Measurements from ENCODE around the gene CPOX.

CPOX gene

GRCh38 chr3:98551754-98552153 lies 41.7 kb downstream of the CPOX start:
- H3K4me1 ChIP-seq = no peaks in the 10 kb centered on the region; the same call in 1 of the 2 replicates
- in situ Hi-C loops (cut with MboI; ENCODE audit: low sequenced_read_pairs) = no loop called here

GRCh38 chr3:98551236-98551635 lies 42.2 kb downstream of the CPOX start:
- Histone ChIP-seq H3K4me1 (no peaks in the 10 kb centered on the region; the same call in 1 of the 2 replicates), H3K36me3 (replicated peaks) (no peaks in the 10 kb centered on the region), H3K27me3 (ENCODE audit: low read depth) (peaks cover 4% of the 10 kb centered on the region; the same call in 1 of the 2 replicates), H3K9me3 (no peaks in the 10 kb centered on the region), H3K4me3 (no peak overlapping the region)
- no peak for DNase-seq (ENCODE audit: low spot score in 2 of 2)
- in situ Hi-C loops (cut with MboI; ENCODE audit: low sequenced_read_pairs) = no loop called here

More at GRCh38 chr3:98551754-98552153, 41.7 kb downstream of the CPOX start:
- Histone ChIP-seq H3K27me3 (ENCODE audit: low read depth) (peaks cover 4% of the 10 kb centered on the region; the same call in 1 of the 2 replicates), H3K4me3 (no peak overlapping the region), H3K9me3 (no peaks in the 10 kb centered on the region), H3K36me3 (replicated peaks) (no peaks in the 10 kb centered on the region)
- no peak for DNase-seq (ENCODE audit: low spot score in 2 of 2)

GRCh38 chr3:98550833-98551232 lies 42.6 kb downstream of the CPOX start:
- no peaks in the 10 kb centered on the region for H3K9me3 ChIP-seq
- in situ Hi-C loops (cut with MboI; ENCODE audit: low sequenced_read_pairs) = no loop called here
- H3K4me3 ChIP-seq = no peak overlapping the region
- no peaks in the 10 kb centered on the region; the same call in 1 of the 2 replicates for H3K4me1 ChIP-seq
- H3K27me3 ChIP-seq (ENCODE audit: low read depth) = peaks cover under 1% of the 10 kb centered on the region; the same call in 1 of the 2 replicates
- H3K36me3 ChIP-seq (replicated peaks) = no peaks in the 10 kb centered on the region
- no peak for DNase-seq (ENCODE audit: low spot score in 2 of 2)

GRCh38 chr3:98548544-98548943 lies 44.9 kb downstream of the CPOX start:
- no peak for DNase-seq (ENCODE audit: low spot score in 2 of 2)
- H3K4me1 ChIP-seq = no peaks in the 10 kb centered on the region
- H3K27me3 ChIP-seq (ENCODE audit: low read depth) = peaks cover 3% of the 10 kb centered on the region; the same call in 1 of the 2 replicates
- in situ Hi-C loops (cut with MboI; ENCODE audit: low sequenced_read_pairs) = no loop called here
- H3K36me3 ChIP-seq (replicated peaks) = no peaks in the 10 kb centered on the region
- no peak overlapping the region for H3K4me3 ChIP-seq
- H3K9me3 ChIP-seq = no peaks in the 10 kb centered on the region

- no peak overlapping the region for H3K4me3 ChIP-seq
- no peak for DNase-seq (ENCODE audit: low spot score in 2 of 2)
- in situ Hi-C loops (cut with MboI; ENCODE audit: low sequenced_read_pairs) = no loop called here
- peaks cover 3% of the 10 kb centered on the region; the same call in 1 of the 2 replicates for H3K27me3 ChIP-seq (ENCODE audit: low read depth)
- no peaks in the 10 kb centered on the region for H3K9me3 ChIP-seq
- H3K4me1 ChIP-seq = no peaks in the 10 kb centered on the region
- no peaks in the 10 kb centered on the region for H3K36me3 ChIP-seq (replicated peaks)
Measured at GRCh38 chr3:98545940-98546339, 47.5 kb downstream of the CPOX start.

- H3K36me3 ChIP-seq (replicated peaks) = no peaks in the 10 kb centered on the region
- in situ Hi-C loops (cut with MboI; ENCODE audit: low sequenced_read_pairs) = no loop called here
- H3K4me3 ChIP-seq = no peak overlapping the region
- H3K9me3 ChIP-seq = no peaks in the 10 kb centered on the region
- peaks cover 3% of the 10 kb centered on the region; the same call in 1 of the 2 replicates for H3K27me3 ChIP-seq (ENCODE audit: low read depth)
- H3K4me1 ChIP-seq = no peaks in the 10 kb centered on the region
- DNase-seq (ENCODE audit: low spot score in 2 of 2) = no peak
Measured at GRCh38 chr3:98542623-98543022, 50.8 kb downstream of the CPOX start.

GRCh38 chr3:98541695-98542094 lies 51.7 kb downstream of the CPOX start:
- in situ Hi-C loops (cut with MboI; ENCODE audit: low sequenced_read_pairs) = no loop called here
- Histone ChIP-seq H3K27me3 (ENCODE audit: low read depth) (peaks cover 3% of the 10 kb centered on the region; the same call in 1 of the 2 replicates), H3K4me3 (no peak overlapping the region), H3K36me3 (replicated peaks) (no peaks in the 10 kb centered on the region), H3K4me1 (no peaks in the 10 kb centered on the region), H3K9me3 (no peaks in the 10 kb centered on the region)
- no peak for DNase-seq (ENCODE audit: low spot score in 2 of 2)

GRCh38 chr3:98540346-98540745 lies 53.1 kb downstream of the CPOX start:
- Histone ChIP-seq H3K4me1 (no peaks in the 10 kb centered on the region), H3K27me3 (ENCODE audit: low read depth) (peaks cover 3% of the 10 kb centered on the region; the same call in 1 of the 2 replicates), H3K36me3 (replicated peaks) (no peaks in the 10 kb centered on the region), H3K4me3 (no peak overlapping the region), H3K9me3 (no peaks in the 10 kb centered on the region)
- in situ Hi-C loops (cut with MboI; ENCODE audit: low sequenced_read_pairs) = no loop called here
- no peak for DNase-seq (ENCODE audit: low spot score in 2 of 2)

GRCh38 chr3:98536456-98537017 lies 56.9 kb downstream of the CPOX start:
- H3K4me3 ChIP-seq = no peak overlapping the region
- no peak for DNase-seq (ENCODE audit: low spot score in 2 of 2)
- no peaks in the 10 kb centered on the region for H3K9me3 ChIP-seq
- 0 out of 2 replicates have a peak, but pooled peaks cover 3% of the 10 kb centered on the region for H3K27me3 ChIP-seq (ENCODE audit: low read depth)
- in situ Hi-C loops (cut with MboI; ENCODE audit: low sequenced_read_pairs) = no loop called here
- no peaks in the 10 kb centered on the region for H3K4me1 ChIP-seq
- H3K36me3 ChIP-seq (replicated peaks) = no peaks in the 10 kb centered on the region

- Histone ChIP-seq H3K4me1 (no peaks in the 10 kb centered on the region), H3K27me3 (ENCODE audit: low read depth) (peaks cover 6% of the 10 kb centered on the region), H3K36me3 (replicated peaks) (no peaks in the 10 kb centered on the region), H3K4me3 (no peak overlapping the region), H3K9me3 (no peaks in the 10 kb centered on the region)
- in situ Hi-C loops (cut with MboI; ENCODE audit: low sequenced_read_pairs) = no loop called here
- no peak for DNase-seq (ENCODE audit: low spot score in 2 of 2)
Measured at GRCh38 chr3:98534734-98535133, 58.7 kb downstream of the CPOX start.

- H3K36me3 ChIP-seq (replicated peaks) = no peaks in the 10 kb centered on the region
- H3K27me3 ChIP-seq (ENCODE audit: low read depth) = peaks cover 6% of the 10 kb centered on the region
- in situ Hi-C loops (cut with MboI; ENCODE audit: low sequenced_read_pairs) = no loop called here
- no peaks in the 10 kb centered on the region for H3K4me1 ChIP-seq
- DNase-seq (ENCODE audit: low spot score in 2 of 2) = no peak
- H3K4me3 ChIP-seq = no peak overlapping the region
- H3K9me3 ChIP-seq = no peaks in the 10 kb centered on the region
Measured at GRCh38 chr3:98534168-98534567, 59.2 kb downstream of the CPOX start.

- H3K4me3 ChIP-seq = no peak overlapping the region
- no peaks in the 10 kb centered on the region for H3K36me3 ChIP-seq (replicated peaks)
- H3K4me1 ChIP-seq = no peaks in the 10 kb centered on the region
- no peaks in the 10 kb centered on the region for H3K9me3 ChIP-seq
- H3K27me3 ChIP-seq (ENCODE audit: low read depth) = peaks cover 6% of the 10 kb centered on the region
- no peak for DNase-seq (ENCODE audit: low spot score in 2 of 2)
- in situ Hi-C loops (cut with MboI; ENCODE audit: low sequenced_read_pairs) = no loop called here
Measured at GRCh38 chr3:98532709-98533571, 60.5 kb downstream of the CPOX start.

GRCh38 chr3:98532275-98532637 lies 61.2 kb downstream of the CPOX start:
- Histone ChIP-seq H3K36me3 (replicated peaks) (no peaks in the 10 kb centered on the region), H3K27me3 (ENCODE audit: low read depth) (peaks cover 6% of the 10 kb centered on the region), H3K9me3 (no peaks in the 10 kb centered on the region), H3K4me1 (no peaks in the 10 kb centered on the region), H3K4me3 (no peak overlapping the region)
- in situ Hi-C loops (cut with MboI; ENCODE audit: low sequenced_read_pairs) = no loop called here
- DNase-seq (ENCODE audit: low spot score in 2 of 2) = no peak

- Histone ChIP-seq H3K27me3 (ENCODE audit: low read depth) (peaks cover 6% of the 10 kb centered on the region), H3K4me1 (no peaks in the 10 kb centered on the region), H3K36me3 (replicated peaks) (no peaks in the 10 kb centered on the region), H3K4me3 (no peak within 1 kb of the TSS), H3K9me3 (no peaks in the 10 kb centered on the region)
- in situ Hi-C loops (cut with MboI; ENCODE audit: low sequenced_read_pairs) = no loop called here
- no peak for DNase-seq (ENCODE audit: low spot score in 2 of 2)
Measured at GRCh38 chr3:98531622-98532274, 61.7 kb downstream of the CPOX start, which contains the start of gene GPR15. Gene GPR15, plus strand, starts transcription at chr3:98531978. Its CDS starts 56 bp downstream, at chr3:98532034.

Measured in HAP-1 (cell line).